ENCODE data around the gene UNC80.

- TF ChIP-seq CTCF (optimal IDR thresholded peaks at IDR 0.05 in 1 of 3, IDR thresholded peaks at IDR 0.05 in 1 of 3, conservative IDR thresholded peaks at IDR 0.05 in 1 of 3; ENCODE audit: extremely low read depth in 1 of 3, insufficient read depth in 2 of 3, low read length in 3 of 3) (no peak), EZH2 (IDR thresholded peaks at IDR 0.05; ENCODE audit: low read length) (no peak)
Observed at GRCh38 chr2:209908511-209908910, 136.9 kb downstream of the UNC80 start.

Data from keratinocyte (primary cell).